ENCODE measurements around the gene UVRAG. TPM values are rescaled to one million over a fixed set of nuclear protein-coding genes. Genes with fewer than 3 reads are reported as not detected.

Gene UVRAG
- total RNA-seq, 4 donors from 2014 or later, result 14.6 to 28.0 (median 20.7) TPM

DNA sequence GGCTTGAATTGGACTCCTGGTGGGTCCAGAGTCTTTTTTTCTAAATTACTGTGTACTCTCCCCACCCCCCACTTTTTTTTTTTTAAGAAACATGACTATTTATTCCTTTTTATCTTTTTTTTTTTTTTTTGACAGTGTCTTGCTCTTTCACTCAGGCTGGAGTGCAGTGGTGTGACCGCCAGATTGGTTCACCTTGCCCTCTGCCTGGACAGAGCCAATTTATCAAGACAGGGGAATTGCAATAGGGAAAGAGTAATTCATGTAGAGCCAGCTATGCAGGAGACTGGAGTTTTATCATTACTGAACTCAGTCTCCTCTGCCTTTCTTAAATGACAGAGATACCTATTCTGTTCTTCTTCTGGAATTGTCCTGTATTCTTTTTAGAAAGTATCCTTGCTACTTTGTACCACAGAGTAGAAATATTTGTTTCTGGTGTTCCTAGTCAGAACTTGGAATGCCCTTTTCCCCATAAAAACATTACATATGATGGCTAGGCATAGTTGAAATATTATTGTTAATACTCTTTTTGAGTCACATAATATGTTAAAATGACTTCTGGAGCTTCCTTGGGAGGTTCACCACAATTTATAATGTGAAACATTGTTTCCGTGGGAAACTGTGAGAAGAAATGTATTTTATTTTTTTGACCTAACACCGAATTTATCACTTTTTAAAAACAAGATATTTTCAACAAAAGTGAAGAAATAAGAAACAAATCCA lies 95.6 kb downstream of the UVRAG start:
- TF ChIP-seq, protein P1, sequence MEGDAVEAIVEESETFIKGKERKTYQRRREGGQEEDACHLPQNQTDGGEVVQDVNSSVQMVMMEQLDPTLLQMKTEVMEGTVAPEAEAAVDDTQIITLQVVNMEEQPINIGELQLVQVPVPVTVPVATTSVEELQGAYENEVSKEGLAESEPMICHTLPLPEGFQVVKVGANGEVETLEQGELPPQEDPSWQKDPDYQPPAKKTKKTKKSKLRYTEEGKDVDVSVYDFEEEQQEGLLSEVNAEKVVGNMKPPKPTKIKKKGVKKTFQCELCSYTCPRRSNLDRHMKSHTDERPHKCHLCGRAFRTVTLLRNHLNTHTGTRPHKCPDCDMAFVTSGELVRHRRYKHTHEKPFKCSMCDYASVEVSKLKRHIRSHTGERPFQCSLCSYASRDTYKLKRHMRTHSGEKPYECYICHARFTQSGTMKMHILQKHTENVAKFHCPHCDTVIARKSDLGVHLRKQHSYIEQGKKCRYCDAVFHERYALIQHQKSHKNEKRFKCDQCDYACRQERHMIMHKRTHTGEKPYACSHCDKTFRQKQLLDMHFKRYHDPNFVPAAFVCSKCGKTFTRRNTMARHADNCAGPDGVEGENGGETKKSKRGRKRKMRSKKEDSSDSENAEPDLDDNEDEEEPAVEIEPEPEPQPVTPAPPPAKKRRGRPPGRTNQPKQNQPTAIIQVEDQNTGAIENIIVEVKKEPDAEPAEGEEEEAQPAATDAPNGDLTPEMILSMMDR (IDR thresholded peaks at IDR 0.05), result no peak
- no peak for TF ChIP-seq POLR2A (IDR thresholded peaks at IDR 0.05)
- intact Hi-C loops (cut with DNase I; ENCODE audit: low total_unique reads), result no loop called here
- DNase-seq (ENCODE audit: low spot score in 2 of 2), result no peak
- 91 to 92% methylated on average over 3 of the region's 3 CpGs for WGBS, 2 donors
- no peak overlapping the region for H3K4me3 ChIP-seq (ENCODE audit: low read depth, poor library complexity, severe bottlenecking)

DNA sequence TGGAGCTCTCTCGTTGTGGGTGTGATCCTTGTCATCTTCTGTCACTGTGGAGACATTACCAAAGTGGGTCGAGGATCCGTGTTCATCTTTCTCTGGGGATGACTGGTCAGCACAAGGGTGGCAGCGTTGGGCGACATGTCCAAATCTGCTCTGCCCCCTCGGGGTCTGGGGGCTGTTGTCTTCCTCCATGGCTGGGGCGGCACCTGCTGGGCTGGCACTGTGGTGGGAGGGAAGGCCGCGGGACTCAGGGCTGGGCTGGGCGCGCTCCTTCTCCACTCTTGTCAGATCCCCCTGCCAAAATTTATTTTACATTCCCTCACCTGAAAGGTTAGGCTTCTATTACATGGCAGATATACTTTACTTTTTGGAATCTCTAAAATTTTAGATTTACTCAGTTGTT lies 96.4 kb downstream of the UVRAG start:
- no peak for TF ChIP-seq POLR2A (IDR thresholded peaks at IDR 0.05)
- TF ChIP-seq, protein P1 (IDR thresholded peaks at IDR 0.05), result no peak
- 90 to 91% methylated on average over 9 to 11 of the region's 11 CpGs for WGBS, 2 donors
- no peak for DNase-seq (ENCODE audit: low spot score in 2 of 2)

DNA sequence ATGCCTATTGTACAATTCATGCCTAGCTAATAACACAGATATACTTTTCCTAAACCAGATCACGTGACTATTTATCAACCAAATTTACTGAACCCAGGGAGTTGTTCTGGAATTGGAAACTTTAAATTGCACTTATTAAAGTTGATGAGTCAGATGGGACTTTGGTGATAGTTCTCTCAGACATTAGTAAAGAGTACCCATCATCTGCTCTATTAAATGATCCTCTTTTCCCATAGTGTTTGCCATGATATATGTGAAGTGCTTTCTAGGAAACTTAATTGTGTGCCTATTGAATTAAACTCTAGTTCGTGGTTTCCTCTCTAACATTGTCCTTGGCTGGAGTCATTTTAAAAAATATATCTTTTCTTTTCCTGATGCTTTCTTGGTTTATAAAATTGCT lies 99.0 kb downstream of the UVRAG start:
- TF ChIP-seq POLR2A (IDR thresholded peaks at IDR 0.05), result no peak
- TF ChIP-seq, protein P1 (IDR thresholded peaks at IDR 0.05), result no peak
- DNase-seq (ENCODE audit: low spot score in 2 of 2), result no peak
- H3K4me3 ChIP-seq (ENCODE audit: low read depth, poor library complexity, severe bottlenecking), result no peak overlapping the region
- intact Hi-C loops (cut with DNase I; ENCODE audit: low total_unique reads), result no loop called here
- 92 to 97% methylated on average over 2 of the region's 2 CpGs for WGBS, 2 donors

More for the DNA sequence above, 96.4 kb downstream of the UVRAG start:
- intact Hi-C loops (cut with DNase I; ENCODE audit: low total_unique reads), result no loop called here
- no peak overlapping the region for H3K4me3 ChIP-seq (ENCODE audit: low read depth, poor library complexity, severe bottlenecking)

DNA sequence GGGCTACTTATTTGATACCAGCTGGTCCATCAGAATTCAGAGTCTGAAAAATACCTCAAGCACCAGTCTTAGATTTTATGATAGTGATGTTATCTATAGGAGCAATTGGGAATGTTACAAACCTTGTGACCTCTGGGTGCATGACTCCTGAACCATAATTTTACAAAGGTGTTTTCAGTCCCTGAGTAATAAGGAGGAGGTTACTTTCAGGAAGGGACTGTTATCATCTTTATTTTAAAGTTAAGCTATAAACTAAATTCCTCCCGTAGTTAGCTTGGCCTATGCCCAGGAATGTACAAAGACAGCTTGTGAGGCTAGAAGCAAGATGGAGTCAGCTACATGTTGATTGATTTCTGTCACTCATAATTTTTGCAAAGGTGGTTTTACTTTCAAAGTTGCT lies 101.9 kb downstream of the UVRAG start:
- intact Hi-C loops (cut with DNase I; ENCODE audit: low total_unique reads), result no loop called here
- WGBS, 2 donors, result 75 to 89% methylated on average over 1 of the region's 1 CpG
- DNase-seq (ENCODE audit: low spot score in 2 of 2), result no peak
- TF ChIP-seq POLR2A (IDR thresholded peaks at IDR 0.05), result no peak
- TF ChIP-seq, protein P1 (IDR thresholded peaks at IDR 0.05), result no peak
- no peak overlapping the region for H3K4me3 ChIP-seq (ENCODE audit: low read depth, poor library complexity, severe bottlenecking)

DNA sequence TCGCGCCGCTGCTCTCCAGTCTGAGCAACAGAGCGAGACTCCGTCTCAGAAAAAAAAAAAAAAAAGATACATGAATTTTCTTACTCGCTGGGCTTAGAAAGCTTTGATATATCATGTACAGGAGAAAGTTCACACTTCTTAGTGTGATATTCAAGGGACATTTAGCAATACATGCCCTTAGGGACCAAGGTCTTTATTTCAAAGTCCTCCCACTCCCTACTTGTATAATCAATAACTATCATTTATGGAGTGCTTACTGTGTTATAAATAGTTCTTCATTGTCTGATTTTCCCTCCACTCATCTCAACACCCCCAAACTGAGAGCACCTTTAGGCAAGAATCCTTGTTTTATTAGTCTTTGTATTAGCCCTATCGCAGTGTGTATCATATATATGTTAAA lies 103.3 kb downstream of the UVRAG start:
- no peak for DNase-seq (ENCODE audit: low spot score in 2 of 2)
- intact Hi-C loops (cut with DNase I; ENCODE audit: low total_unique reads), result no loop called here
- TF ChIP-seq POLR2A (IDR thresholded peaks at IDR 0.05), result no peak
- TF ChIP-seq, protein P1 (IDR thresholded peaks at IDR 0.05), result no peak
- WGBS, 2 donors, result 97% methylated on average over 7 of the region's 7 CpGs
- no peak overlapping the region for H3K4me3 ChIP-seq (ENCODE audit: low read depth, poor library complexity, severe bottlenecking)

DNA sequence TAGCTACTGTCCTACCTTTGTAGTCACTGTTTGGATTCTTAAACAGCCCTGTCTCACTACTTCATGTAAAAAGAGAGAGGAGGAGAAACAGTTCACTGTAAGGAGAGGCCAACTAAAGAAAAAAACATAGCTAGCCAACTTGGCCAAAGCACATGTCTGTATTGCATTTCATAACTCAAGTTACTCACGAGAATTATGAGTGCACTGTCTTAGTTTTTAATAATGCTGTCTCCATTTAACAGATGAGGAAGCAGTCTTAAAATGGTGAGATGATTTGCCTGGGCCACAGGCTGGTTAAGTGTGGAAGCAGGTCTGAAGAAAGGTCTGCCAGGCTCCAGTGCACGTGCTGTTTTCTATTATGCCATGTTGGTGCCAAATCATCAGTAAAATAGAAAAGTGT lies 104.5 kb downstream of the UVRAG start:
- TF ChIP-seq, protein P1 (IDR thresholded peaks at IDR 0.05), result no peak
- no peak for TF ChIP-seq POLR2A (IDR thresholded peaks at IDR 0.05)
- intact Hi-C loops (cut with DNase I; ENCODE audit: low total_unique reads), result no loop called here
- DNase-seq (ENCODE audit: low spot score in 2 of 2), result no peak
- 35% methylated on average over 2 of the region's 2 CpGs for WGBS, 2 donors
- no peak overlapping the region for H3K4me3 ChIP-seq (ENCODE audit: low read depth, poor library complexity, severe bottlenecking)

All from lower leg skin (tissue), 4 donors.